C4-2B (cell line): ENCODE data around the gene NOA1.

Source experiments
- ZFX ChIP-seq: fragments of 450-650 bp; IDR thresholded peaks from 2 replicates; pipeline ENCODE4 v1.6.1; 2017
- TF ChIP-seq, protein P1 (sequence below): fragments of 450-650 bp; conservative IDR thresholded peaks from 2 replicates; pipeline ENCODE4 v1.5.1; 2017; ENCODE audit warnings: mild to moderate bottlenecking

DNA sequence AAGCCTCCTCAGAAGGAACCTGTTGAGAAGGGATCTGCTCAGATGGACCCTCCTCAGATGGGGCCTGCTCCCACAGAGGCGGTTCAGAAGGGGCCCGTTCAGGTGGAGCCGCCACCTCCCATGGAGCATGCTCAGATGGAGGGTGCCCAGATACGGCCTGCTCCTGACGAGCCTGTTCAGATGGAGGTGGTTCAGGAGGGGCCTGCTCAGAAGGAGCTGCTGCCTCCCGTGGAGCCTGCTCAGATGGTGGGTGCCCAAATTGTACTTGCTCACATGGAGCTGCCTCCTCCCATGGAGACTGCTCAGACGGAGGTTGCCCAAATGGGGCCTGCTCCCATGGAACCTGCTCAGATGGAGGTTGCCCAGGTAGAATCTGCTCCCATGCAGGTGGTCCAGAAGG is 46.8 kb downstream of the NOA1 start:
- TF ChIP-seq, protein P1, sequence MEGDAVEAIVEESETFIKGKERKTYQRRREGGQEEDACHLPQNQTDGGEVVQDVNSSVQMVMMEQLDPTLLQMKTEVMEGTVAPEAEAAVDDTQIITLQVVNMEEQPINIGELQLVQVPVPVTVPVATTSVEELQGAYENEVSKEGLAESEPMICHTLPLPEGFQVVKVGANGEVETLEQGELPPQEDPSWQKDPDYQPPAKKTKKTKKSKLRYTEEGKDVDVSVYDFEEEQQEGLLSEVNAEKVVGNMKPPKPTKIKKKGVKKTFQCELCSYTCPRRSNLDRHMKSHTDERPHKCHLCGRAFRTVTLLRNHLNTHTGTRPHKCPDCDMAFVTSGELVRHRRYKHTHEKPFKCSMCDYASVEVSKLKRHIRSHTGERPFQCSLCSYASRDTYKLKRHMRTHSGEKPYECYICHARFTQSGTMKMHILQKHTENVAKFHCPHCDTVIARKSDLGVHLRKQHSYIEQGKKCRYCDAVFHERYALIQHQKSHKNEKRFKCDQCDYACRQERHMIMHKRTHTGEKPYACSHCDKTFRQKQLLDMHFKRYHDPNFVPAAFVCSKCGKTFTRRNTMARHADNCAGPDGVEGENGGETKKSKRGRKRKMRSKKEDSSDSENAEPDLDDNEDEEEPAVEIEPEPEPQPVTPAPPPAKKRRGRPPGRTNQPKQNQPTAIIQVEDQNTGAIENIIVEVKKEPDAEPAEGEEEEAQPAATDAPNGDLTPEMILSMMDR, result no peak
- TF ChIP-seq ZFX, result no peak
